ENCODE data around the gene BRD7. TPM values are rescaled to one million over a fixed set of nuclear protein-coding genes. Genes with fewer than 3 reads are reported as not detected.

BRD7 gene
- total and polyA plus RNA-seq, 10 of the 15 experiments (the other 5 are each of a cell fraction or from before 2014, with no cell fraction given): 16.9 to 74.7 (median 52.0) TPM

DNA sequence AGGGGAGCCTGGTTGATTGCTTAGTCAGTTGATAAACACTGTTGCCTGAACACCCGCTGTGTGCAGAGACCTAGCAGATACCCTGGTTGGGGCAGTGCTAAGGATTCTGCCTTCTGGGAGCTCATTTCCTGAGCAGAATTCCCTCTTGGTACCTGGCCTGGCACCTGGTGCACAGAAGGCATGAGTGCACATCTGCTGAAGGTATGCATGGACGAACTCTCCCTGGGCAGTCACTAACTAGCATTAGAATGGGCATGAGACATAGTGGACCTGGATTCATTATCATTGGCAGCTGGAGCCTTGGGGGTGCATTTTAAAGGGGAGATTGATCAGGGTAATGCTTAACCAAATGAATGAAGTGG lies 89.3 kb downstream of the BRD7 start:
- SMC1A ChIA-PET (ENCODE audit: uncharacterized antibody, unreplicated experiment): interaction anchor here (0.7 to 8.9 kb wide), 9 partner anchors 13 to 467 kb away, joined by 3 to 73 read pairs (median 5); partner anchors contain the start of gene ADCY7
- WGBS (ENCODE audit: insufficient coverage, insufficient replicate concordance, low lambda C conversion rate, missing lambda C conversion rate): 61% methylated on average over 2 of the region's 2 CpGs
- DNase-seq (ENCODE audit: low read depth, low spot score): no peak
- peak overlapping the region; percentile 65 for H3K4me2 ChIP-seq (ENCODE audit: control insufficient read depth, insufficient read depth)
- in situ Hi-C loops (cut with MboI) (no loop called here), intact Hi-C loops (cut with micrococcal nuclease; ENCODE audit: unreplicated experiment) (loop anchor here (5.0 to 10.0 kb wide), 2 partner anchors 125 to 418 kb away; partner anchors contain the start of gene TENT4B)
- BruUV-seq (replicated peaks): no TSS peak
- H3K4me1 ChIP-seq (ENCODE audit: control insufficient read depth, insufficient read depth, low read length): peaks cover 86% of the 10 kb centered on the region
- peaks cover 0 to 1% of the 10 kb centered on the region in 2 experiments; a peak in 3 of 4 replicates for H3K36me3 ChIP-seq (ENCODE audit: control insufficient read depth in 2 of 2, insufficient read depth in 2 of 2, low read length in 1 of 2)
- ATAC-seq: no peak
- H3K27me3 ChIP-seq (replicated peaks in 1 of 2; ENCODE audit: control insufficient read depth in 2 of 2, insufficient read depth in 2 of 2, low read length in 1 of 2): no peaks in the 10 kb centered on the region
- peaks cover 93% of the 10 kb centered on the region for H3K79me2 ChIP-seq (ENCODE audit: control insufficient read depth, insufficient read depth, low read length)
- CTCF ChIA-PET: interaction anchor here (1.0 to 6.8 kb wide), 10 partner anchors 9 to 526 kb away, joined by 3 to 38 read pairs (median 8); partner anchors contain the start of genes ADCY7 and CNEP1R1
- peak overlapping the region; percentile 55 for H3K27ac ChIP-seq (ENCODE audit: control insufficient read depth, insufficient read depth)
- H3K4me3 ChIP-seq: no peak overlapping the region
- no peaks in the 10 kb centered on the region for H4K20me1 ChIP-seq (ENCODE audit: control insufficient read depth, insufficient read depth)
- no peaks in the 10 kb centered on the region; the same call in 2 of the 3 replicates for H3K9me3 ChIP-seq (replicated peaks; ENCODE audit: control insufficient read depth, insufficient read depth, low read length)
- RAD21 ChIA-PET (ENCODE audit: unreplicated experiment): interaction anchor here (0.5 to 1.6 kb wide), 6 partner anchors 12 to 721 kb away, joined by 3 to 6 read pairs (median 3); partner anchors contain the start of gene CYLD
- TF ChIP-seq IKZF1 (conservative IDR thresholded peaks at IDR 0.05) (peak; percentile 37; the same call in 1 of the 2 replicates), YY1 (IDR thresholded peaks at IDR 0.05; ENCODE audit: low read depth, low read length) (no peak), IKZF2 (IDR thresholded peaks at IDR 0.05) (no peak), SMARCA5 (IDR thresholded peaks at IDR 0.05) (no peak)
- TF ChIP-seq, protein P1, sequence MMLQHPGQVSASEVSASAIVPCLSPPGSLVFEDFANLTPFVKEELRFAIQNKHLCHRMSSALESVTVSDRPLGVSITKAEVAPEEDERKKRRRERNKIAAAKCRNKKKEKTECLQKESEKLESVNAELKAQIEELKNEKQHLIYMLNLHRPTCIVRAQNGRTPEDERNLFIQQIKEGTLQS (IDR thresholded peaks at IDR 0.05; ENCODE audit: borderline replicate concordance, extremely low read depth, low read depth, low read length): no peak
- no peak overlapping the region for H2AFZ ChIP-seq (ENCODE audit: control insufficient read depth, low read depth, low read length)
- POLR2A ChIA-PET: interaction anchor here (0.5 to 2.2 kb wide), 8 partner anchors 8 to 465 kb away, joined by 3 to 13 read pairs (median 6); partner anchors contain the start of gene ADCY7
- H3K9ac ChIP-seq (ENCODE audit: control insufficient read depth, insufficient read depth, low read length): no peak overlapping the region
- no peak for FAIRE-seq

DNA sequence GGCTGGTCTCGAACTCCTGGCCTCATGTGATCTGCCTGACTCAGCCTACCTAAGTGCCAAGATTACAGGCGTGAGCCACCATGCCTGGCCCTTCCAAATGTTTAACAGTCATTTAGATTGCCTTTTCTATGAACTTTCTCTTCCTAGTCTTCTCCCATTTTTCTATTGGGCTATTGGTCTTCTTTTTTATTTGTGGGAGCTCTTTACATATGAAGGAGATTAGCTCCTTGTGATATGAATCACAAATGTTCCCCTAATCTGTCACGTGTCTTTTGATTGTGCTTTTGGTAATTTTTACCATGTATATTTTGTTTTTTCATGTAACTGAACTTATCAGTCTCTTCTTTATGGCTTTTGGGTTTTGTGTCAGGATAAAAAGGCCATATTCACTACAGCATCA lies 90.5 kb downstream of the BRD7 start:
- 13% methylated on average over 3 of the region's 3 CpGs for WGBS (ENCODE audit: insufficient coverage, insufficient replicate concordance, low lambda C conversion rate, missing lambda C conversion rate)
- intact Hi-C loops (cut with micrococcal nuclease; ENCODE audit: unreplicated experiment): loop anchor here (5.0 to 10.0 kb wide), 2 partner anchors 123 to 419 kb away; partner anchors contain the start of gene TENT4B
- H3K4me2 ChIP-seq (ENCODE audit: control insufficient read depth, insufficient read depth): peak overlapping the region; percentile 65; the same call in 1 of the 2 replicates
- TF ChIP-seq SPI1 (IDR thresholded peaks at IDR 0.05; ENCODE audit: borderline replicate concordance, insufficient read depth, low read depth, low read length) (no peak), NRF1 (conservative IDR thresholded peaks at IDR 0.05; ENCODE audit: low read depth, low read length) (no peak), YBX1 (IDR thresholded peaks at IDR 0.05) (no peak), IKZF2 (IDR thresholded peaks at IDR 0.05) (0 out of 4 replicates have a peak, but pooled peaks of 1 of the 2 experiments have one; percentile 4), RFX5 (IDR thresholded peaks at IDR 0.05; ENCODE audit: low read depth, low read length) (no peak), ZNF217 (IDR thresholded peaks at IDR 0.05) (peak; percentile 76), RAD51 (IDR thresholded peaks at IDR 0.05) (peak; percentile 47; the same call in 1 of the 2 replicates), NFXL1 (IDR thresholded peaks at IDR 0.05; ENCODE audit: borderline replicate concordance) (no peak), SMARCA5 (IDR thresholded peaks at IDR 0.05) (0 out of 2 replicates have a peak, but pooled peaks have one; percentile 31), MEF2A (IDR thresholded peaks at IDR 0.05; ENCODE audit: insufficient read depth, low read depth, low read length) (no peak), ZZZ3 (IDR thresholded peaks at IDR 0.05; ENCODE audit: control insufficient read depth, insufficient read length, low read depth) (no peak), JUND (IDR thresholded peaks at IDR 0.05; ENCODE audit: low read depth, low read length) (no peak)
- TF ChIP-seq, protein P2, sequence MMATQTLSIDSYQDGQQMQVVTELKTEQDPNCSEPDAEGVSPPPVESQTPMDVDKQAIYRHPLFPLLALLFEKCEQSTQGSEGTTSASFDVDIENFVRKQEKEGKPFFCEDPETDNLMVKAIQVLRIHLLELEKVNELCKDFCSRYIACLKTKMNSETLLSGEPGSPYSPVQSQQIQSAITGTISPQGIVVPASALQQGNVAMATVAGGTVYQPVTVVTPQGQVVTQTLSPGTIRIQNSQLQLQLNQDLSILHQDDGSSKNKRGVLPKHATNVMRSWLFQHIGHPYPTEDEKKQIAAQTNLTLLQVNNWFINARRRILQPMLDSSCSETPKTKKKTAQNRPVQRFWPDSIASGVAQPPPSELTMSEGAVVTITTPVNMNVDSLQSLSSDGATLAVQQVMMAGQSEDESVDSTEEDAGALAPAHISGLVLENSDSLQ (IDR thresholded peaks at IDR 0.05): no peak

More for the DNA sequence above, 90.5 kb downstream of the BRD7 start:
- H4K20me1 ChIP-seq (ENCODE audit: control insufficient read depth, insufficient read depth): no peaks in the 10 kb centered on the region
- DNase-seq (ENCODE audit: low read depth, low spot score) (no peak), ATAC-seq (no peak), FAIRE-seq (no peak)
- no peaks in the 10 kb centered on the region; the same call in 2 of the 3 replicates for H3K9me3 ChIP-seq (replicated peaks; ENCODE audit: control insufficient read depth, insufficient read depth, low read length)
- peaks cover 80% of the 10 kb centered on the region for H3K4me1 ChIP-seq (ENCODE audit: control insufficient read depth, insufficient read depth, low read length)
- BruUV-seq (replicated peaks): no TSS peak
- no peaks in the 10 kb centered on the region for H3K36me3 ChIP-seq (ENCODE audit: control insufficient read depth in 2 of 2, insufficient read depth in 2 of 2, low read length in 1 of 2)
- H3K79me2 ChIP-seq (ENCODE audit: control insufficient read depth, insufficient read depth, low read length): peaks cover 90% of the 10 kb centered on the region
- ChIA-PET SMC1A (ENCODE audit: uncharacterized antibody, unreplicated experiment) (interaction anchor here (0.9 to 8.9 kb wide), 5 partner anchors 12 to 468 kb away, joined by 3 to 73 read pairs (median 8); partner anchors contain the start of gene ADCY7), RAD21 (ENCODE audit: unreplicated experiment) (interaction anchor here (0.5 to 1.3 kb wide), 5 partner anchors 11 to 528 kb away, joined by 3 to 4 read pairs (median 3); no protein-coding TSS in a partner anchor), POLR2A (no interaction called here), CTCF (interaction anchor here (0.9 to 6.8 kb wide), 10 partner anchors 8 to 528 kb away, joined by 3 to 38 read pairs (median 4); partner anchors contain the start of gene ADCY7)
- no peak overlapping the region for H2AFZ ChIP-seq (ENCODE audit: control insufficient read depth, low read depth, low read length)
- no peak overlapping the region for H3K4me3 ChIP-seq
- in situ Hi-C loops (cut with MboI): no loop called here
- H3K27me3 ChIP-seq (replicated peaks in 1 of 2; ENCODE audit: control insufficient read depth in 2 of 2, insufficient read depth in 2 of 2, low read length in 1 of 2): no peaks in the 10 kb centered on the region
- no peak overlapping the region for H3K9ac ChIP-seq (ENCODE audit: control insufficient read depth, insufficient read depth, low read length)
- peak overlapping the region; percentile 34 for H3K27ac ChIP-seq (ENCODE audit: control insufficient read depth, insufficient read depth)

Measured in GM12878 (cell line).